Activated CD8-positive, alpha-beta memory T cell treated with anti-CD3 and anti-CD28 coated beads, Interleukin-2, amount 50 U/mL, for 24 hours (primary cell): ENCODE measurements around the gene DIAPH1.

Source experiments
- DNase-seq: peaks from one replicate; pipeline ENCODE4 v3.0.0-alpha.2; 2020; ENCODE audit errors: extremely low read depth

The DIAPH1 gene

GRCh38 chr5:141618804-141619554 lies at the start of gene DIAPH1:
Gene DIAPH1 (minus strand): TSS chr5:141619000. CDS start chr5:141618914, 86 bp downstream.
- DNase-seq, result peak; percentile 96

- DNase-seq, result no peak
Observed at GRCh38 chr5:141665995-141666940, 47.5 kb upstream of the DIAPH1 start.

DNA sequence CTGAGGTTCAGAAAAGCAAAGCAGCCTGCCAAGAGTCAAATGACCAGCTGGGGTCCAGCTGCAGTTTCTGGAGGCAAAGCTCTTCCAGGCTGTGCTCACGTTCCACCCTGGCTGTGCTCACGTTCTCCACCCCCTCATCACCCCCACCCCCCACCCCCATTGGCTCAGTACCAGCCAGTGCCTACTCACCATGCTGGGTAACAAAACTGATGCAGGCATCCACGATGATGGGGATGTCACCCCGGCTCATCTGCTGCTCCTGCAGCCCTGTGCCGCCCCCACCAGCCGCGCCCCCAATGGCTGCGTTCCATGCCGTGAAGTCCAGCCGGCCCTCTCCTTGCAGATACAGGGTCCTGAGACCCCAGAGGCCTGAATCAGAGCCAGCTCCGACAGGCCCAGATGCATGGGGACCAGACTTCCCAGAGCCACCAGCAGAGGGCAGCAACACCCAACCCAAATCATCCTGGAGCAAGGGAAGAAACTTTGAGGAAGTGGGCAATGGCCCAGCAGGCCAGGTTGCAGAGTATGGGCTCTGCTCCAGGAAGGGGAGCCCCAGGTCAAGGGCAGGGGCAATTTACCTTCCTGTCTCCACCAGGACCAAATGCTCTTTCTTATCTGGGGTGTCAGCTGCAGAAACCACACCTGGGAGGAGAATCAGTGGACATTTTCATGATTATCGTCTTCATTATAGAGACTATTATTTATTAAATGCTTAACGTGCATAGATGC lies 46.1 kb upstream of the DIAPH1 start:
- peak; percentile 43 for DNase-seq

DNA sequence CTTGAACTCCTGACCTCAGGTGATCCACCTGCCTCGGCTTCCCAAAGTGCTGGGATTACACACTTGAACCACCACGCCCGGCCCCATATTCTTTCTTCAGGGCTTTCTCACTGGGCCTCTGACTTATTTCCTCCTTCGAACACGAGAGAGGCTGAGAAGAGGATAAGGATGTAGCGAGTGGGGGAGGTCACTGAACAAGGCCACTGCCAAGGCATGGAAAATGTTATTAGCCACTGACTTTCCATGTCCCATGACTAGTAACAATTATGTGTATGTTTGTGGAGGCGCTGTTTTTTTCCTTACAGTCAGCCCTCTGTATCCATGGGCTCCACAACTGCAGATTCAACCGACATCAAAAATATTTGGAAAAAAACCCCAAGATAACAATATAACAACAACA lies 44.7 kb upstream of the DIAPH1 start:
- no peak for DNase-seq

- no peak for DNase-seq
Observed at GRCh38 chr5:141662028-141662427, 43.2 kb upstream of the DIAPH1 start.

DNA sequence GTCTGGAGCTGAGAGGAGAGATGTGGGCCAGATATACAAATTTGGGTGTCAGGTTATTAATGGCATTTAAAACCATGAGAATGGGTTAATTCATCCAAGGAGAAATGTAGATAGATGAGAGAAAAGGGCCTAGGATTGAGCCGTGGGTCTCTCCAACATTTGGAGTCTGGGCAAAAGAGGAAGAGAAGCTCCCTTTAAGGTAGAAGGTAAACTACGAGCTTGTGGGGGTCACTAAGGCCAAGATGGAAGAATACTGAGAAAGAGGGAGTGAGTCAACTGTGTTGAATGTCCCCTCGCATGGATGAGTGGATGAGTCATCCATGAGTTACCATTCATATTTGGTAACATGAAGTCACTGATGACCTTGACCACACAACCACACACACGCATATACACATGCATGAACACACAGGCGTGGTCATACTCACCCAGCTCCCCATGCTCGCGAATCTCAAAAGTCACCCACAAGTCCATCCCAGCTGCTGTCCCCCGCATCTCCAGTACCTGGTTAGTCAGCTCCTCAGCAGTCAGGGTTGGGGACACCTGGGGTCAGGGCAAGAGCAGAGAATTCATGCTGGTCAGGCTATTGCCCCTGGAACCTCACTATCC lies 39.2 kb upstream of the DIAPH1 start:
- DNase-seq, result no peak

GRCh38 chr5:141657404-141657803 lies 38.6 kb upstream of the DIAPH1 start:
- DNase-seq, result no peak

- DNase-seq, result no peak
Observed at GRCh38 chr5:141656396-141656795, 37.6 kb upstream of the DIAPH1 start.

- DNase-seq, result no peak
Observed at GRCh38 chr5:141655020-141655419, 36.2 kb upstream of the DIAPH1 start.

DNA sequence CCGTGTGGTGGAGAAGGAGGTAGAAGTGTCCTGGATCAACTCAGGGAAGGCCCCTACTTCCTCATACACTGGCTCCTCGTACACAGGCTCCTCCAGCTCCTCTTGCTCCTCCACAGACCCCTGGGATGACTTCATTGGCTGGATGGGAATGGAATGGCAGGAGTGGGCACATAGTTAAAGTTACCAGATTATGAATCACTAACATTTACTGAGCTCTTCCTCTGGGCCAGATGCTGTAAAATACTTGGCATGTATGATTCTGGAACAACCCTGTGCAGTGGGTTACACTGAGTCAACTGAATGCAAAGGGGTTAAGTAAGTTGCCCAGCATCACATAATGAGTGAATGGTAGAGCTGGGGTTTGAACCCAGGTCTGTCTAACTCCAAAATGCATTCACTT lies 35.5 kb upstream of the DIAPH1 start:
- no peak for DNase-seq

- no peak for DNase-seq
Observed at GRCh38 chr5:141651728-141652105, 32.9 kb upstream of the DIAPH1 start.

DNA sequence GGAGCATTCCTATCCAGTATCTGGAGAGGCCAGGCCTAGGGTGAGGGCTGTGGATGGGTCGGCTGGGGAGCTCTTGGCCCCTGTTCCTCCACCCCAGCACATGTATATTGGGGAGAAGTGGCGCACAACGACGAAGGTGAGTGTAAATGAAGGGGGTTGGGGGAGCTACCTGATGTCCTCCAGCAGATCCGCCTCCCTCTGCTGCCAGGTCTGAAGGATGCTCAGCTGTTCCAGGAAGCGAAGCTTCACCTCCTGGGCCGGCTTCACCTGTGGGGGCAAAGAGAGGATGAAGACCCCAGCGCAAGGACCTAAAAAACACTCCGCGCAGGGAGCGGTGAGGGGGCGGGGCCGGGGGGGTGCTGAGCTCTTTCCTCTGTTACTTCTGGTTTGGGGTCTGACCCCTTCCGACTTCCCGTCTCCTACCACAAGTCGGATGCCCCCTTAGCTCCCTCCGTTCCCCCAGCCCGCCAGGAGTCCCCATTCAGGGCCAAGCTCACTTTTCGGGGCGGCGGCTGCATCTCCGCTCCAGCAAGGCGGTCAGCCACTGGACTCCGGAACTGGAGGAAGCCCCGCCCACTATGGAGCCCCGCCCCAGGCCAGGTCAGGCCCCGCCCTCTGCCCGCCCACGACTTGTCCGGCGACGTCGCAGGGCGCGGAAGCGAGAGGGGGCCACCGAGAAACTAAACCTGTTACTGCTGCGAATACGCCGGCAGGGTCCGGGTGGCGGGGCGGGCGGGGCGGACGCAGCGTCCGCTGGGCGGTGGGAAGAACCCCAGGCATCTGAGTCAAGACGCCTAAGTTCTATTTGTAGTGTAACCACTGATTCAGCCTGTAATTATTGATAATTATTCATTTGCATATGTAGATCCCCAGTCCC lies 32.3 kb upstream of the DIAPH1 start, which contains the start of gene FCHSD1:
TSS of gene FCHSD1 (minus strand) at position 568 of the 877 bp plus-strand sequence. CDS start at position 518, 50 bp downstream.
- peak; percentile 61 for DNase-seq

GRCh38 chr5:141649972-141650371 lies 31.2 kb upstream of the DIAPH1 start:
- no peak for DNase-seq

GRCh38 chr5:141649056-141649688 lies 30.4 kb upstream of the DIAPH1 start:
- DNase-seq, result no peak

DNA sequence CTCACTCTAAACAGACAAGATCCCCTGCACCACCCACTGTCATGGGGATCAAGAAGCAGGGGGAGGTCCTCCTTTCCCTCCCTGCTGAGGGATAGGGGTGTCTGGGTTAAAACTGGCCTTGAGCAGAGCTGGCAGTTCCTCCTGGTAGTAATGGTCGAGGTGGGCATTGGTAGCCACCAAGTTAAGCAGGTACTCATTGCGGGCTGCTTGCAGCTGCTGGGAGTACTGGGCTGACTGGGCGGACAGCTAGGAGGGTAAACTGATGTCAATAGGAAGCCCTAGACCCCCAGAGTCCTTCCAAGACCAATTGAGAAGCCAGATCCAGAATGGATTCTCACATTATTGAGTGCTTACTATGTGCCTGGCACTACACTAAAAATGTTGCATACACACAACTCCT lies 29.1 kb upstream of the DIAPH1 start:
- no peak for DNase-seq

GRCh38 chr5:141647242-141647641 lies 28.4 kb upstream of the DIAPH1 start:
- DNase-seq, result no peak

- DNase-seq, result no peak
Observed at GRCh38 chr5:141646026-141646425, 27.2 kb upstream of the DIAPH1 start.

- no peak for DNase-seq
Observed at GRCh38 chr5:141641634-141642267, 23.0 kb upstream of the DIAPH1 start.

DNA sequence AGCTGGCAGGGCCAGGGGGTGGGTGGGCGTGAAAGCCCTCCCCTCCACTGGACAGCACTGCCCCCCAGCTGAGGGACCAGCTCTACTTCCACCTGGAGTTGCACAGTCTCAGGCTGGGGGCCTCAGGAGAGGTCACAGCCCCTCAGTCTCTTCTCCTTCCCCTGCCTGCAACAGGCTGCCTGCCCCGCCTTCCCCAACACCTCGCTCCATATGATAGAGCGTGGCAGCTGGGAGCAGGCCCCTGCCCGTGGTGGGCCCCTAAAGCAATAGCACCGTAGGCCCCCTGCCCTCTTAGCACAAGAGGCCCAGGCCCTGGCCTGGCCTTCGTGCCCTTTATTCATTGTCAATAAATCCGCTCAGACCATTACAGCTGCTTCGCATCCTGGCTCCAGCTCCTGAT lies 21.9 kb upstream of the DIAPH1 start:
- no peak for DNase-seq

GRCh38 chr5:141640051-141640415 lies 21.2 kb upstream of the DIAPH1 start:
- no peak for DNase-seq
